Memory B cell (primary cell): Measurements from ENCODE around the gene RNASE1.
"Not testable (repeated sequence)": the region's sequence is repeated elsewhere in the genome, so short reads cannot be mapped to it uniquely, and the experiment has no call there.

Experiments used
- ATAC-seq: fragments of 150-1000 bp; cut with Tn5 transposase; 2 replicates; pipeline ENCODE4 v1.10.0; 2021; ENCODE audit warnings: low read depth, mild to moderate bottlenecking, moderate library complexity
- DNase-seq, 2 donors: peaks; one replicate each; pipeline ENCODE4 v3.0.0; 2022; ENCODE audit warnings: low spot score in 2 of 2
- H3K27ac Mint-ChIP-seq: one replicate; pipeline ENCODE4 v1.8.0; 2022; ENCODE audit warnings: mild to moderate bottlenecking, moderate library complexity, mixed read lengths
- H3K27me3 Mint-ChIP-seq: one replicate; pipeline ENCODE4 v1.8.0; 2022; ENCODE audit warnings: mixed read lengths
- H3K36me3 Mint-ChIP-seq: one replicate; pipeline ENCODE4 v1.8.0; 2022; ENCODE audit warnings: mild to moderate bottlenecking, mixed read lengths
- H3K4me1 Mint-ChIP-seq: one replicate; pipeline ENCODE4 v1.8.0; 2022; ENCODE audit warnings: mixed read lengths
- H3K4me3 Mint-ChIP-seq: one replicate; pipeline ENCODE4 v1.8.0; 2022; ENCODE audit warnings: mild to moderate bottlenecking, moderate library complexity, mixed read lengths
- H3K9me3 Mint-ChIP-seq: one replicate; pipeline ENCODE4 v1.8.0; 2022; ENCODE audit warnings: mixed read lengths

The RNASE1 gene

GRCh38 chr14:20802341-20803084 lies at the start of gene RNASE1:
TSS of gene RNASE1 (minus strand) at chr14:20802844. CDS start at chr14:20802068, 776 bp downstream.
- ATAC-seq, result no peak
- Mint-ChIP-seq H3K36me3 (no peaks in the 10 kb centered on the region), H3K9me3 (no peaks in the 10 kb centered on the region), H3K27ac (no peak within 1 kb of the TSS), H3K4me1 (peaks cover 18% of the 10 kb centered on the region), H3K4me3 (no peak within 1 kb of the TSS), H3K27me3 (no peaks in the 10 kb centered on the region)
- no peak for DNase-seq

- no peaks in the 10 kb centered on the region for H3K9me3 Mint-ChIP-seq
- peaks cover 10% of the 10 kb centered on the region for H3K4me1 Mint-ChIP-seq
- peaks cover 2% of the 10 kb centered on the region for H3K27me3 Mint-ChIP-seq
- no peaks in the 10 kb centered on the region for H3K36me3 Mint-ChIP-seq
- no peak overlapping the region for H3K27ac Mint-ChIP-seq
- H3K4me3 Mint-ChIP-seq, result no peak overlapping the region
- ATAC-seq, result no peak
- DNase-seq, result no peak
Measured at GRCh38 chr14:20848955-20849570, 46.4 kb upstream of the RNASE1 start.

GRCh38 chr14:20848316-20848954 lies 45.8 kb upstream of the RNASE1 start:
- peaks cover 10% of the 10 kb centered on the region for H3K4me1 Mint-ChIP-seq
- H3K27ac Mint-ChIP-seq, result no peak overlapping the region
- no peak overlapping the region for H3K4me3 Mint-ChIP-seq
- peaks cover 2% of the 10 kb centered on the region for H3K27me3 Mint-ChIP-seq
- no peaks in the 10 kb centered on the region for H3K9me3 Mint-ChIP-seq
- ATAC-seq (no peak), DNase-seq (no peak)
- no peaks in the 10 kb centered on the region for H3K36me3 Mint-ChIP-seq

- no peak for DNase-seq
- ATAC-seq, result no peak
- H3K4me3 Mint-ChIP-seq, result no peak overlapping the region
- no peak overlapping the region for H3K27ac Mint-ChIP-seq
- no peaks in the 10 kb centered on the region for H3K36me3 Mint-ChIP-seq
- H3K4me1 Mint-ChIP-seq, result peaks cover 7% of the 10 kb centered on the region
- no peaks in the 10 kb centered on the region for H3K9me3 Mint-ChIP-seq
- peaks cover 5% of the 10 kb centered on the region for H3K27me3 Mint-ChIP-seq
Measured at GRCh38 chr14:20846560-20846959, 43.9 kb upstream of the RNASE1 start.

- H3K9me3 Mint-ChIP-seq, result no peaks in the 10 kb centered on the region
- H3K4me3 Mint-ChIP-seq, result no peak overlapping the region
- no peaks in the 10 kb centered on the region for H3K36me3 Mint-ChIP-seq
- peaks cover 5% of the 10 kb centered on the region for H3K27me3 Mint-ChIP-seq
- H3K4me1 Mint-ChIP-seq, result peaks cover 3% of the 10 kb centered on the region
- DNase-seq (no peak), ATAC-seq (no peak)
- H3K27ac Mint-ChIP-seq, result no peak overlapping the region
Measured at GRCh38 chr14:20841096-20841495, 38.5 kb upstream of the RNASE1 start.

GRCh38 chr14:20837831-20838230 lies 35.2 kb upstream of the RNASE1 start:
- Mint-ChIP-seq H3K36me3 (peaks cover 4% of the 10 kb centered on the region), H3K27me3 (peaks cover 3% of the 10 kb centered on the region), H3K4me3 (no peak overlapping the region), H3K4me1 (peaks cover 3% of the 10 kb centered on the region), H3K9me3 (no peaks in the 10 kb centered on the region), H3K27ac (no peak overlapping the region)
- DNase-seq (no peak), ATAC-seq (no peak)

GRCh38 chr14:20836668-20837338 lies 34.2 kb upstream of the RNASE1 start:
- Mint-ChIP-seq H3K36me3 (peaks cover 4% of the 10 kb centered on the region), H3K9me3 (no peaks in the 10 kb centered on the region), H3K27me3 (no peaks in the 10 kb centered on the region), H3K4me3 (no peak overlapping the region), H3K4me1 (peaks cover 3% of the 10 kb centered on the region), H3K27ac (no peak overlapping the region)
- no peak for DNase-seq
- ATAC-seq, result no peak

GRCh38 chr14:20834899-20835298 lies 32.3 kb upstream of the RNASE1 start:
- Mint-ChIP-seq H3K27ac (no peak overlapping the region), H3K9me3 (no peaks in the 10 kb centered on the region), H3K36me3 (peaks cover 4% of the 10 kb centered on the region), H3K27me3 (no peaks in the 10 kb centered on the region), H3K4me3 (no peak overlapping the region), H3K4me1 (peaks cover 3% of the 10 kb centered on the region)
- ATAC-seq, result no peak
- no peak for DNase-seq

GRCh38 chr14:20830831-20831230 lies 28.2 kb upstream of the RNASE1 start:
- Mint-ChIP-seq H3K4me1 (peaks cover 6% of the 10 kb centered on the region), H3K9me3 (peaks cover 5% of the 10 kb centered on the region), H3K36me3 (peaks cover 7% of the 10 kb centered on the region), H3K27ac (no peak overlapping the region), H3K27me3 (no peaks in the 10 kb centered on the region), H3K4me3 (no peak overlapping the region)
- ATAC-seq (no peak), DNase-seq (no peak)

- H3K27me3 Mint-ChIP-seq, H3K27ac Mint-ChIP-seq, H3K4me1 Mint-ChIP-seq, H3K36me3 Mint-ChIP-seq, H3K9me3 Mint-ChIP-seq, H3K4me3 Mint-ChIP-seq, DNase-seq, ATAC-seq: not testable (repeated sequence)
Measured at GRCh38 chr14:20828024-20828694, 25.5 kb upstream of the RNASE1 start.

- H3K27me3 Mint-ChIP-seq, result no peaks in the 10 kb centered on the region
- peaks cover 7% of the 10 kb centered on the region for H3K9me3 Mint-ChIP-seq
- ATAC-seq (no peak), DNase-seq (no peak)
- H3K36me3 Mint-ChIP-seq, result peaks cover 6% of the 10 kb centered on the region
- H3K27ac Mint-ChIP-seq, result no peak overlapping the region
- H3K4me3 Mint-ChIP-seq, result no peak overlapping the region
- H3K4me1 Mint-ChIP-seq, result peaks cover 2% of the 10 kb centered on the region
Measured at GRCh38 chr14:20827326-20827725, 24.7 kb upstream of the RNASE1 start.

GRCh38 chr14:20826666-20827065 lies 24.0 kb upstream of the RNASE1 start:
- not testable (repeated sequence) for H3K4me1 Mint-ChIP-seq, H3K4me3 Mint-ChIP-seq, H3K9me3 Mint-ChIP-seq, ATAC-seq, H3K27ac Mint-ChIP-seq, H3K27me3 Mint-ChIP-seq, DNase-seq, H3K36me3 Mint-ChIP-seq

- no peaks in the 10 kb centered on the region for H3K27me3 Mint-ChIP-seq
- ATAC-seq, result no peak
- peaks cover 4% of the 10 kb centered on the region for H3K4me1 Mint-ChIP-seq
Measured at GRCh38 chr14:20823859-20824258, 21.2 kb upstream of the RNASE1 start.

More at GRCh38 chr14:20823859-20824258, 21.2 kb upstream of the RNASE1 start:
- no peak overlapping the region for H3K4me3 Mint-ChIP-seq
- no peak for DNase-seq
- H3K36me3 Mint-ChIP-seq, result peaks cover 6% of the 10 kb centered on the region
- peaks cover 7% of the 10 kb centered on the region for H3K9me3 Mint-ChIP-seq
- no peak overlapping the region for H3K27ac Mint-ChIP-seq
